ENCODE data around the gene TBX3.

DNA sequence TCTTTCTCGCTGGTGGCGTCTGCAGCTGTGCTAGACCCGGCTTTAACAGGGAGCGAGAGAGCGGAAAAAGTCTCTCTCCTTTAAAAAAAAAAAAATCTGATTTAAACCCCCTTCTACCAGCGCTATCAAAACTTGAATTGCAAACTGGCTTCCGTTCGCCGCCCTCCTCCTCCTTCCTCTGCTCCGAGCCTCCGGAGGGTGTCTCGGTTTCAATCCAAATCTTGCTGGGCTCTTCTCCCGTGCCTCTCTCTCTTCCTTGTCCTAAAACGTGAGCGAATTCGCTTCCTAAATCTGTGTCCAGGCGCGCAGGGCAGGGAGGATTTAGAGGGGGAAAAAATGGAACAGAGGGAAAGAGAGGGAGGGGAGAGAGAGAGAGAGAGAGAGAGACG lies 272 bp downstream of the TBX3 start:
- TF ChIP-seq, protein P1, sequence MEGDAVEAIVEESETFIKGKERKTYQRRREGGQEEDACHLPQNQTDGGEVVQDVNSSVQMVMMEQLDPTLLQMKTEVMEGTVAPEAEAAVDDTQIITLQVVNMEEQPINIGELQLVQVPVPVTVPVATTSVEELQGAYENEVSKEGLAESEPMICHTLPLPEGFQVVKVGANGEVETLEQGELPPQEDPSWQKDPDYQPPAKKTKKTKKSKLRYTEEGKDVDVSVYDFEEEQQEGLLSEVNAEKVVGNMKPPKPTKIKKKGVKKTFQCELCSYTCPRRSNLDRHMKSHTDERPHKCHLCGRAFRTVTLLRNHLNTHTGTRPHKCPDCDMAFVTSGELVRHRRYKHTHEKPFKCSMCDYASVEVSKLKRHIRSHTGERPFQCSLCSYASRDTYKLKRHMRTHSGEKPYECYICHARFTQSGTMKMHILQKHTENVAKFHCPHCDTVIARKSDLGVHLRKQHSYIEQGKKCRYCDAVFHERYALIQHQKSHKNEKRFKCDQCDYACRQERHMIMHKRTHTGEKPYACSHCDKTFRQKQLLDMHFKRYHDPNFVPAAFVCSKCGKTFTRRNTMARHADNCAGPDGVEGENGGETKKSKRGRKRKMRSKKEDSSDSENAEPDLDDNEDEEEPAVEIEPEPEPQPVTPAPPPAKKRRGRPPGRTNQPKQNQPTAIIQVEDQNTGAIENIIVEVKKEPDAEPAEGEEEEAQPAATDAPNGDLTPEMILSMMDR (IDR thresholded peaks at IDR 0.05) = no peak
- TF ChIP-seq EZH2phosphoT487 (IDR thresholded peaks at IDR 0.05) = no peak
